Adrenal gland (tissue), 12 donors: Measurements from ENCODE around the gene STXBP2. TPM values are rescaled to one million over a fixed set of nuclear protein-coding genes. Genes with fewer than 3 reads are reported as not detected.

ENCODE experiments used
- DNase-seq, 7 donors: peaks; one replicate each; pipeline ENCODE4 v3.0.0-alpha.2; 2019 to 2020
- H3K27ac ChIP-seq, 5 donors: fragments of 200-600 bp; sonication (generic) in 4 of 5; 1 replicate in 3 of 5; 2 replicates in 2 of 5; pipeline versions ENCODE4 v1.5.1 to v1.8.0; 2016 to 2020; ENCODE audit warnings: mild to moderate bottlenecking in 1 of 5
- H3K27me3 ChIP-seq: fragments of 200-600 bp; 2 replicates; pipeline ENCODE4 v1.8.0; 2021
- H3K36me3 ChIP-seq, 2 donors: fragments of 200-600 bp; replicated peaks in 1 of 2; 1 replicate in 1 of 2; 2 replicates in 1 of 2; pipeline versions ENCODE4 v1.5.1 to v1.8.0; 2018 to 2022
- H3K4me1 ChIP-seq, 2 donors: fragments of 200-600 bp; replicated peaks in 1 of 2; 1 replicate in 1 of 2; 2 replicates in 1 of 2; pipeline versions ENCODE4 v1.5.1 to v1.8.0; 2018 to 2021
- H3K4me3 ChIP-seq, 4 donors: fragments of 200-600 bp; sonication (generic) in 3 of 4; one replicate each; pipeline ENCODE4 v1.5.1; 2016 to 2018
- H3K9me3 ChIP-seq, 3 donors: fragments of 200-600 bp; sonication (generic) in 1 of 3; replicated peaks in 1 of 3; 1 replicate in 2 of 3; 2 replicates in 1 of 3; pipeline versions ENCODE4 v1.5.1 to v1.8.0; 2016 to 2021
- POLR2A ChIP-seq, 2 donors: fragments of 450-650 bp; IDR thresholded peaks; one replicate each; pipeline ENCODE4 v1.6.1; 2017; ENCODE audit warnings: antibody characterized with exemption in 2 of 2, mild to moderate bottlenecking in 2 of 2, moderate library complexity in 1 of 2
- WGBS, 4 donors: extraction: QIAGEN DNeasy Blood & Tissue Kit in 2 of 4; methylation state at CpG; one replicate each; pipeline versions ENCODE4 v1.1.5 to v1.1.7; 2013 to 2017; 5-methylcytosine and 5-hydroxymethylcytosine counted together
- intact Hi-C, 2 donors: fragments of 100-400 bp; cut with DNase I; formaldehyde crosslinking; loops; one replicate each; pipeline versions ENCODE4 v1.14.1 to v1.15.0; 2022 to 2023
- polyA plus RNA-seq, 3 donors: library from polyadenylated mRNA; stranded (reverse); fragments of 200-250 nt in 2 of 3; fragments of 350-450 nt in 1 of 3; fragmentation: Illumina TruSeq in 1 of 3; extraction: RNeasy Lipid Tissue Mini Kit (QIAGEN cat#74804) in 1 of 3; gene quantifications; one replicate each; pipeline ENCODE4 v1.2.3, GENCODE V29; 2013 to 2014
- total RNA-seq, 9 donors: library from RNA; depleted of rRNA in 4 of 9; stranded (reverse); fragments of >200 nt in 4 of 9; fragments of 120-200 nt in 1 of 9; fragmentation: NEBNext Ultra II Directional in 1 of 9; extraction: Animal tissue kit (Norgen Biotek cat#: 25700) in 1 of 9; gene quantifications; one replicate each; pipeline versions ENCODE4 v1.1.0 to v1.2.4, GENCODE V29; 2013 to 2023
- TF ChIP-seq, protein P1 (sequence below), 6 experiments: fragments of 450-650 bp in 4 of 6; fragments of 200-600 bp in 2 of 6; sonication (generic) in 1 of 6; IDR thresholded peaks; 1 replicate in 5 of 6; 2 replicates in 1 of 6; pipeline versions ENCODE4 v1.5.1 to v1.8.0; 2016 to 2021; ENCODE audit warnings: antibody characterized with exemption in 6 of 6, mild to moderate bottlenecking in 2 of 6, moderate library complexity in 1 of 6
- donor health status: healthy with polysubstance abuse.
- donor health status: Bipolar disorder and iron deficiency.
- donor health status: DM: yes; HTN: yes; CAD: no.
- donor health status: DM: no; HTN: no; CAD: no.
- donor health status: DM: no; HTN: no; CAD: no.
- donor health status: DM: yes; HTN: yes; CAD: no.

The STXBP2 gene
- total and polyA plus RNA-seq, 12 donors: 12.2 to 121 (median 40.3) TPM

DNA sequence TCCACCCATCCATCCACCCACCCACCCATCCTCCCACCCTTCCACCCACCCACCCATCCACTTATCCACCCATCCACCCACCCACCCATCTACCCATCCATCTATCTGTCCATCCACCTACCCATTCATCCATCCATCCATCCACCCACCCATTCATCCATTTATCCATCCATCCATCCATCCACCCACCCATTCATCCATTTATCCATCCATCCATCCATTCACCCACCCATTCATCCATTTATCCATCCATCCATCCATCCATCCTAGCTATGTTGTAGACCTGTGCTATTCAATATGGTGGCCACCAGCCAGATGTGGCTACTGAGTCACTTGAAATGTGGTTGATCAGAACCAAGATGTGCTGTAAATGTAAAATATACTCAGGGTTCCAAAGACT is 36.2 kb upstream of the STXBP2 start:
- Histone ChIP-seq H3K36me3 (no peaks in the 10 kb centered on the region), H3K27me3 (no peaks in the 10 kb centered on the region), H3K27ac (no peak overlapping the region), H3K4me3 (no peak overlapping the region), H3K9me3 (no peaks in the 10 kb centered on the region), H3K4me1 (peaks cover 0 to 13% of the 10 kb centered on the region in 2 donors)
- no peak for DNase-seq
- TF ChIP-seq POLR2A (IDR thresholded peaks at IDR 0.05): no peak
- TF ChIP-seq, protein P1, sequence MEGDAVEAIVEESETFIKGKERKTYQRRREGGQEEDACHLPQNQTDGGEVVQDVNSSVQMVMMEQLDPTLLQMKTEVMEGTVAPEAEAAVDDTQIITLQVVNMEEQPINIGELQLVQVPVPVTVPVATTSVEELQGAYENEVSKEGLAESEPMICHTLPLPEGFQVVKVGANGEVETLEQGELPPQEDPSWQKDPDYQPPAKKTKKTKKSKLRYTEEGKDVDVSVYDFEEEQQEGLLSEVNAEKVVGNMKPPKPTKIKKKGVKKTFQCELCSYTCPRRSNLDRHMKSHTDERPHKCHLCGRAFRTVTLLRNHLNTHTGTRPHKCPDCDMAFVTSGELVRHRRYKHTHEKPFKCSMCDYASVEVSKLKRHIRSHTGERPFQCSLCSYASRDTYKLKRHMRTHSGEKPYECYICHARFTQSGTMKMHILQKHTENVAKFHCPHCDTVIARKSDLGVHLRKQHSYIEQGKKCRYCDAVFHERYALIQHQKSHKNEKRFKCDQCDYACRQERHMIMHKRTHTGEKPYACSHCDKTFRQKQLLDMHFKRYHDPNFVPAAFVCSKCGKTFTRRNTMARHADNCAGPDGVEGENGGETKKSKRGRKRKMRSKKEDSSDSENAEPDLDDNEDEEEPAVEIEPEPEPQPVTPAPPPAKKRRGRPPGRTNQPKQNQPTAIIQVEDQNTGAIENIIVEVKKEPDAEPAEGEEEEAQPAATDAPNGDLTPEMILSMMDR (IDR thresholded peaks at IDR 0.05): no peak
- intact Hi-C loops: no loop called here

DNA sequence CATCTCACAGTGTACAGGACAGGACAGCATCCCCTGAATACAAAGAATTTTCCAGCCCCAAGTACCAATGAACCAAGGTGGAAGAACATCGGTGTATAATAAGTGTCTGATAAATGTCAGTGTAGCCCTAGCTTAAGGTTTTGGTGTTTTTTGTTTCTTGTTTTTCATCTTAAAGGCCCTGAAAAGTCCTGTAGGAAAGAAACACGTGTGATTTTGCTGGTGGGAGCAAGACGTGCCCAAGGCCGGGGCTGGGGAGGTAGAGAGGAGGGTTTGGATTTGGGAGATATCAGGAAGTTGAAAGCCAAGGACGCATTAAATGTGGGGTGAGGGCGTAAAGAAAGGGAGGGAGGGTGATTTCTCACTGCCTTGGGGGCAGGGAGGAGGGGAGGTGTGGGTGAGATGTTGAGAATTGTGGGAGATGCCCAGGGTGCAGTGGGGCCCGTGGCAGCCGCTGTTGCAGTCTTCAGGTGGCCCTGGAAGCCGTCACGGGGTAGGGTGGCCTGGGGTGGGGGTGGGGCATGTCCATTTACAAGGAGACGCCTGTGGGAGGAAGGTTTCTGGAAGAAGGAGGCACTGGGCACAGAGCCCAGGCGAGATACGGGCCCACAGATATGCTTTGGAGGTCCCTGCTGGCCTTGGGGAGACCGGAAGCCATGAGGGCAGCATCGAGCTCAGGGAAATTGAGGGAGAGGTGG is 34.5 kb upstream of the STXBP2 start:
- H3K9me3 ChIP-seq: no peaks in the 10 kb centered on the region
- TF ChIP-seq, protein P1 (IDR thresholded peaks at IDR 0.05): no peak
- no peak for TF ChIP-seq POLR2A (IDR thresholded peaks at IDR 0.05)
- DNase-seq: peak in 2 of 7 donors; percentile 57 to 70
- H3K27ac ChIP-seq: no peak overlapping the region
- H3K4me3 ChIP-seq: no peak overlapping the region
- 22 to 38% (median 29%) methylated on average over 15 of the region's 15 CpGs for WGBS, 4 donors
- peaks cover 0 to 7% of the 10 kb centered on the region in 2 donors for H3K4me1 ChIP-seq
- intact Hi-C loops: no loop called here
- no peaks in the 10 kb centered on the region for H3K36me3 ChIP-seq
- no peaks in the 10 kb centered on the region for H3K27me3 ChIP-seq

DNA sequence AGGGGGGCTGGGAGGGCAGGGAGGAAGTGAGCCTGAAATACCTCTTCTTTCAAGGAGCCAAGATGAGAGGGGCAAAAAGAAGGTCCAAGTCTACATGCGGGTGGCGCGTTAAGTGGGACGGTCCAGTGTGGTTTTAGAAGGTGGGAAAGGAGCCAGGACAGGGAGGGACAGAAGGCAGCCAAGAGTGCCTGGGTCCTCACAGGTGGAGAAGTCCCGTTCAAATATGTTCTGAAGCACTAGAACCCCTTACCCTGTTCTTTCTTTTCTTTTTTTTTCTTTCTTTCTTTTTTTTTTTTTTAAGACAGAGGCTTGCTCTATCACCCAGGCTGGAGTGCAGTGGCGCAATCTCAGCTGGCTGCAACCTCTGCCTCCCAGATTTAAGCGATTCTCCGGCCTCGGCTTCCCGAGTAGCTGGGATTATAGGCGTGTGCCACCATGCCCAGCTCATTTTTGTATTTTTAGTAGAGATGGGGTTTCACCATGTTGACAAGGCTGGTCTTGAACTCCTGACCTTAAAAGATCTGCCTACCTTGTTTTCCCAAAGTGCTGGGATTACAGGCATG is 33.9 kb upstream of the STXBP2 start:
- 44 to 62% (median 54%) methylated on average over 10 to 11 of the region's 11 CpGs for WGBS, 4 donors
- intact Hi-C loops: no loop called here
- H3K4me3 ChIP-seq: no peak overlapping the region
- H3K27ac ChIP-seq: no peak overlapping the region
- H3K9me3 ChIP-seq: no peaks in the 10 kb centered on the region
- H3K4me1 ChIP-seq: peaks cover 0 to 7% of the 10 kb centered on the region in 2 donors
- H3K36me3 ChIP-seq: no peaks in the 10 kb centered on the region
- DNase-seq: peak in 1 of 7 donors; percentile 49
- no peaks in the 10 kb centered on the region for H3K27me3 ChIP-seq
- TF ChIP-seq, protein P1 (IDR thresholded peaks at IDR 0.05): no peak
- TF ChIP-seq POLR2A (IDR thresholded peaks at IDR 0.05): no peak

DNA sequence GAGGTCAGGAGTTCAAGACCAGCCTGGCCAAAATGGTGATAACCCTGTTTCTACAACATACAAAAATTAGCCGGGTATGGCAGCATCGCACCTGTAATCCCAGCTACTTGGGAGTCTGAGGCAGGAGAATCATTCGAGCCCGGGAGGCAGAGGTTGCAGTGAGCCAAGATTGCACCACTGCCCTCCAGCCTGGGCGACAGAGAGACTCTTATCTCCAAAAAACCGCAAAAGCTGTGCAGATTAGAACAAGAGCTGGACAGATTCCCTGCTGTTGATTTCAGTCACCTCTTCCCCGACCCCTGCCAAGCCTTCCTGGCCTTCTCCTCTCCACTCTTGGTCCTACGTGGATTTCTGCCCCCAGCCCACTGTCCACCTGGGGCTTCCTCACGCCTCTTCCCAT is 33.0 kb upstream of the STXBP2 start:
- H3K36me3 ChIP-seq: no peaks in the 10 kb centered on the region
- no peak overlapping the region for H3K27ac ChIP-seq
- WGBS, 4 donors: 70 to 77% (median 74%) methylated on average over 8 to 9 of the region's 9 CpGs
- intact Hi-C loops: no loop called here
- no peak overlapping the region for H3K4me3 ChIP-seq
- H3K4me1 ChIP-seq: peaks cover 0 to 7% of the 10 kb centered on the region in 2 donors
- no peaks in the 10 kb centered on the region for H3K27me3 ChIP-seq
- DNase-seq: peak in 1 of 7 donors; percentile 39
- H3K9me3 ChIP-seq: no peaks in the 10 kb centered on the region
- TF ChIP-seq, protein P1 (IDR thresholded peaks at IDR 0.05): no peak
- TF ChIP-seq POLR2A (IDR thresholded peaks at IDR 0.05): no peak
